H9 (cell line): ENCODE results near the gene DCDC2. TPM values are rescaled to one million over a fixed set of nuclear protein-coding genes. Genes with fewer than 3 reads are reported as not detected.

ENCODE experiments used
- DNase-seq: peaks from one replicate; pipeline ENCODE4 v3.0.0-alpha.2; 2017
- H2AFZ ChIP-seq: one replicate; pipeline ENCODE4 v1.6.1; 2013; ENCODE audit warnings: mild to moderate bottlenecking, low read length, control low read depth, moderate library complexity
- H2AK5ac ChIP-seq: 2 replicates; pipeline ENCODE4 v1.6.1; 2013; ENCODE audit warnings: low read length, control low read depth, mixed read lengths; ENCODE audit not compliant: insufficient read length
- H2BK120ac ChIP-seq: one replicate; pipeline ENCODE4 v1.6.1; 2013; ENCODE audit warnings: low read depth, mild to moderate bottlenecking, low read length, control low read depth, inconsistent platforms; ENCODE audit not compliant: poor library complexity, severe bottlenecking
- H2BK12ac ChIP-seq: 2 replicates; pipeline ENCODE4 v1.6.1; 2013; ENCODE audit warnings: low read length, control low read depth, mixed read lengths, low read depth; ENCODE audit not compliant: insufficient read length
- H2BK15ac ChIP-seq: 2 replicates; pipeline ENCODE4 v1.6.1; 2013; ENCODE audit warnings: low read depth, low read length, control low read depth
- H2BK20ac ChIP-seq: one replicate; pipeline ENCODE4 v1.6.1; 2013; ENCODE audit warnings: low read depth, mild to moderate bottlenecking, low read length, control low read depth, inconsistent platforms; ENCODE audit not compliant: poor library complexity, severe bottlenecking
- H2BK5ac ChIP-seq: 2 replicates; pipeline ENCODE4 v1.6.1; 2013; ENCODE audit warnings: low read length, control low read depth, mixed read lengths; ENCODE audit not compliant: insufficient read length
- H3K14ac ChIP-seq: 2 replicates; pipeline ENCODE4 v1.6.1; 2013; ENCODE audit warnings: low read length, control low read depth; ENCODE audit not compliant: insufficient read depth
- H3K18ac ChIP-seq: 2 replicates; pipeline ENCODE4 v1.6.1; 2013; ENCODE audit warnings: low read depth, mild to moderate bottlenecking, mixed read lengths, low read length, control low read depth; ENCODE audit not compliant: insufficient read length
- H3K23ac ChIP-seq: 2 replicates; pipeline ENCODE4 v1.6.1; 2013; ENCODE audit warnings: low read length, control low read depth, mixed read lengths, low read depth; ENCODE audit not compliant: insufficient read length
- H3K23me2 ChIP-seq: 2 replicates; pipeline ENCODE4 v1.6.1; 2013; ENCODE audit warnings: low read depth, mild to moderate bottlenecking, mixed read lengths, low read length, control low read depth; ENCODE audit not compliant: insufficient read length, poor library complexity, severe bottlenecking
- H3K27ac ChIP-seq: 2 replicates; pipeline ENCODE4 v1.5.1; 2013; ENCODE audit warnings: low read length, control low read depth, mixed read lengths, low read depth; ENCODE audit not compliant: insufficient read length
- H3K27me3 ChIP-seq: 2 replicates; pipeline ENCODE4 v1.6.1; 2013; ENCODE audit warnings: low read length, control low read depth, inconsistent platforms; ENCODE audit not compliant: insufficient read depth
- H3K4ac ChIP-seq: 2 replicates; pipeline ENCODE4 v1.6.1; 2013; ENCODE audit warnings: low read depth, mild to moderate bottlenecking, control low read depth, inconsistent platforms, low read length, moderate library complexity
- H3K4me1 ChIP-seq: 2 replicates; pipeline ENCODE4 v1.6.1; 2013; ENCODE audit warnings: low read length, control low read depth, inconsistent platforms; ENCODE audit not compliant: insufficient read depth
- H3K4me2 ChIP-seq: 2 replicates; pipeline ENCODE4 v1.6.1; 2013; ENCODE audit warnings: low read length, control low read depth, mixed read lengths; ENCODE audit not compliant: insufficient read length, insufficient read depth
- H3K56ac ChIP-seq: 2 replicates; pipeline ENCODE4 v1.6.1; 2013; ENCODE audit warnings: low read depth, mild to moderate bottlenecking, mixed read lengths, low read length, control low read depth; ENCODE audit not compliant: insufficient read length
- H3K79me1 ChIP-seq: 2 replicates; pipeline ENCODE4 v1.6.1; 2013; ENCODE audit warnings: low read depth, mild to moderate bottlenecking, moderate library complexity, low read length, control low read depth, inconsistent platforms; ENCODE audit not compliant: insufficient read depth, poor library complexity, severe bottlenecking
- H3K79me2 ChIP-seq: 2 replicates; pipeline ENCODE4 v1.6.1; 2013; ENCODE audit warnings: low read length, control low read depth, inconsistent platforms; ENCODE audit not compliant: insufficient read depth
- H3K9ac ChIP-seq: 2 replicates; pipeline ENCODE4 v1.6.1; 2013; ENCODE audit warnings: low read length, control low read depth, mixed read lengths; ENCODE audit not compliant: insufficient read length; ENCODE audit errors: extremely low read depth
- H3K9me3 ChIP-seq: one replicate; pipeline ENCODE4 v1.6.1; 2013; ENCODE audit warnings: low read depth, low read length, inconsistent platforms; ENCODE audit not compliant: control insufficient read depth
- H3T11ph ChIP-seq: one replicate; pipeline ENCODE4 v1.6.1; 2013; ENCODE audit warnings: mild to moderate bottlenecking, low read length, control low read depth, inconsistent platforms
- H4K20me1 ChIP-seq: one replicate; pipeline ENCODE4 v1.6.1; 2013; ENCODE audit not compliant: control insufficient read depth, insufficient read length, insufficient read depth
- H4K5ac ChIP-seq: 2 replicates; pipeline ENCODE4 v1.6.1; 2013; ENCODE audit warnings: low read depth, mild to moderate bottlenecking, mixed read lengths, low read length, control low read depth; ENCODE audit not compliant: insufficient read length
- H4K8ac ChIP-seq: replicated peaks from 2 replicates; pipeline ENCODE4 v1.6.1; 2013; ENCODE audit warnings: low read length, control low read depth, mixed read lengths, low read depth; ENCODE audit not compliant: insufficient read length
- H4K91ac ChIP-seq: 2 replicates; pipeline ENCODE4 v1.6.1; 2013; ENCODE audit warnings: low read depth, mild to moderate bottlenecking, moderate library complexity, mixed read lengths, low read length, control low read depth; ENCODE audit not compliant: insufficient read length
- H3K27ac Mint-ChIP-seq, 3 experiments: 2 replicates in 2 of 3; 3 replicates in 1 of 3; pipeline ENCODE4 v1.8.0; 2020 to 2021; ENCODE audit warnings: mixed read lengths in 3 of 3, mild to moderate bottlenecking in 1 of 3, moderate library complexity in 1 of 3
- H3K27me3 Mint-ChIP-seq: 2 replicates; pipeline ENCODE4 v1.8.0; 2021; ENCODE audit warnings: low read depth, mild to moderate bottlenecking, moderate library complexity, mixed read lengths
- H3K36me3 Mint-ChIP-seq, 3 experiments: 2 replicates in 2 of 3; 3 replicates in 1 of 3; pipeline ENCODE4 v1.8.0; 2020 to 2021; ENCODE audit warnings: low read depth in 3 of 3, mixed read lengths in 3 of 3; ENCODE audit not compliant: insufficient read depth in 1 of 3
- H3K4me1 Mint-ChIP-seq, 2 experiments: 2 replicates each; pipeline ENCODE4 v1.8.0; 2020; ENCODE audit warnings: mixed read lengths in 2 of 2
- H3K4me3 Mint-ChIP-seq, 2 experiments: 2 replicates in 1 of 2; 3 replicates in 1 of 2; pipeline ENCODE4 v1.8.0; 2020 to 2021; ENCODE audit warnings: mild to moderate bottlenecking in 2 of 2, mixed read lengths in 2 of 2, moderate library complexity in 1 of 2
- H3K9me3 Mint-ChIP-seq, 2 experiments: 2 replicates in 1 of 2; 3 replicates in 1 of 2; pipeline ENCODE4 v1.8.0; 2020; ENCODE audit warnings: mild to moderate bottlenecking in 2 of 2, mixed read lengths in 2 of 2, moderate library complexity in 1 of 2
- WGBS: extraction: QIAGEN DNeasy Blood & Tissue Kit; methylation state at CpG from one replicate; pipeline ENCODE4 v1.1.7; 2013; ENCODE audit warnings: missing lambda C conversion rate, low lambda C conversion rate, mixed read lengths; ENCODE audit not compliant: insufficient read length; ENCODE audit errors: extremely low coverage; 5-methylcytosine and 5-hydroxymethylcytosine counted together
- total RNA-seq: library from RNA; stranded (reverse); gene quantifications from 2 replicates; pipeline ENCODE4 v1.2.1, GENCODE V29; 2021
- TF ChIP-seq, protein P1 (sequence below): fragments of 200-600 bp; sonication (generic); conservative IDR thresholded peaks from 3 replicates; pipeline ENCODE4 v1.8.0; 2021; ENCODE audit warnings: antibody characterized with exemption, mild to moderate bottlenecking

DCDC2 gene
- total RNA-seq, 1 experiment from 2014 or later = 0.59 TPM

- peaks cover 21% of the 10 kb centered on the region for H3K27me3 Mint-ChIP-seq
- H2AFZ ChIP-seq = no peak overlapping the region
- no peak overlapping the region for H4K8ac ChIP-seq
- no peak overlapping the region for H3K23ac ChIP-seq
- no peaks in the 10 kb centered on the region for H3K79me2 ChIP-seq
- TF ChIP-seq, protein P1, sequence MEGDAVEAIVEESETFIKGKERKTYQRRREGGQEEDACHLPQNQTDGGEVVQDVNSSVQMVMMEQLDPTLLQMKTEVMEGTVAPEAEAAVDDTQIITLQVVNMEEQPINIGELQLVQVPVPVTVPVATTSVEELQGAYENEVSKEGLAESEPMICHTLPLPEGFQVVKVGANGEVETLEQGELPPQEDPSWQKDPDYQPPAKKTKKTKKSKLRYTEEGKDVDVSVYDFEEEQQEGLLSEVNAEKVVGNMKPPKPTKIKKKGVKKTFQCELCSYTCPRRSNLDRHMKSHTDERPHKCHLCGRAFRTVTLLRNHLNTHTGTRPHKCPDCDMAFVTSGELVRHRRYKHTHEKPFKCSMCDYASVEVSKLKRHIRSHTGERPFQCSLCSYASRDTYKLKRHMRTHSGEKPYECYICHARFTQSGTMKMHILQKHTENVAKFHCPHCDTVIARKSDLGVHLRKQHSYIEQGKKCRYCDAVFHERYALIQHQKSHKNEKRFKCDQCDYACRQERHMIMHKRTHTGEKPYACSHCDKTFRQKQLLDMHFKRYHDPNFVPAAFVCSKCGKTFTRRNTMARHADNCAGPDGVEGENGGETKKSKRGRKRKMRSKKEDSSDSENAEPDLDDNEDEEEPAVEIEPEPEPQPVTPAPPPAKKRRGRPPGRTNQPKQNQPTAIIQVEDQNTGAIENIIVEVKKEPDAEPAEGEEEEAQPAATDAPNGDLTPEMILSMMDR = no peak
- H2BK12ac ChIP-seq = no peak overlapping the region
- no peaks in the 10 kb centered on the region for H3K9me3 ChIP-seq
- H3T11ph ChIP-seq = no peak overlapping the region
- H3K9me3 Mint-ChIP-seq = no peaks in the 10 kb centered on the region
- H3K14ac ChIP-seq = no peak overlapping the region
- H3K27me3 ChIP-seq = peaks cover 4% of the 10 kb centered on the region; the same call in 1 of the 2 replicates
- H3K9ac ChIP-seq = no peak overlapping the region
- no peak overlapping the region for H3K4me3 Mint-ChIP-seq
- H2BK15ac ChIP-seq = no peak overlapping the region
- no peak overlapping the region for H3K4me2 ChIP-seq
- no peak overlapping the region for H2BK20ac ChIP-seq
- H3K23me2 ChIP-seq = peaks cover 6% of the 10 kb centered on the region
- no peak overlapping the region for H2AK5ac ChIP-seq
- no peaks in the 10 kb centered on the region for H3K4me1 ChIP-seq
- H4K91ac ChIP-seq = no peak overlapping the region
- H3K56ac ChIP-seq = no peak overlapping the region
- no peak overlapping the region for H2BK5ac ChIP-seq
- no peak overlapping the region for H3K27ac Mint-ChIP-seq
- no peak overlapping the region for H3K27ac ChIP-seq
- DNase-seq = no peak
- H3K36me3 Mint-ChIP-seq = no peaks in the 10 kb centered on the region
- H2BK120ac ChIP-seq = no peak overlapping the region
- H3K79me1 ChIP-seq = no peaks in the 10 kb centered on the region
- H3K18ac ChIP-seq = no peak overlapping the region
- H3K4me1 Mint-ChIP-seq = peaks cover 0 to 5% of the 10 kb centered on the region in 2 experiments; a peak in 3 of 4 replicates
- no peak overlapping the region for H3K4ac ChIP-seq
- H4K5ac ChIP-seq = no peak overlapping the region
- no CpG with 5 or more reads among the region's 1 CpG for WGBS
- no peaks in the 10 kb centered on the region for H4K20me1 ChIP-seq
These were observed 4.0 kb downstream of the DCDC2 start for GRCh38 chr6:24353861-24354260.
